B cell (primary cell): Measurements from ENCODE around the gene ZBTB25.

Experiments
- EZH2 ChIP-seq: IDR thresholded peaks from 2 replicates; pipeline ENCODE4 v1.6.1; 2012; ENCODE audit warnings: borderline replicate concordance, low read depth, mild to moderate bottlenecking, moderate library complexity, low read length; ENCODE audit not compliant: insufficient read depth, poor library complexity, severe bottlenecking
- TF ChIP-seq, protein P1 (sequence below): fragments of 200-600 bp; IDR thresholded peaks from one replicate; pipeline ENCODE4 v1.8.0; 2022; ENCODE audit warnings: antibody characterized with exemption, mild to moderate bottlenecking

DNA sequence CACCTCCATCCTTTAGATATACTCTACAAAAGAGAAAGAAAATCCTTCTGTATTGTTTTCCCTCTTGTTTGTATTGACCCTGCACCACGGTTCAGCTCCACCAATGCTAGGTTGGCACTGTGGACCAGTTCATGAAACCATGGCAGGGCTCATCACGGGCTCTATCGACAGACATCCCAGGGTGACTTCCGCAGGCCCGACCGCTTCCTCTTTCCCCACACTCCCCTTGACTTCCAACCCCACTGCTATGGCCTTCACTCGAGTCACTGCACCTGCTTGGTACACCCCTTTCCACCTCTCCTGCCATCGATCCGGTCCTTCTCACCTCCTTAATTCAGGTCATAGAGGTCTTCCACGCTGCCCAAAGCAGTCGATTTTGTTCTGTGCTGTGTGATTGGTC, 59.5 kb downstream of the ZBTB25 start:
- TF ChIP-seq, protein P1, sequence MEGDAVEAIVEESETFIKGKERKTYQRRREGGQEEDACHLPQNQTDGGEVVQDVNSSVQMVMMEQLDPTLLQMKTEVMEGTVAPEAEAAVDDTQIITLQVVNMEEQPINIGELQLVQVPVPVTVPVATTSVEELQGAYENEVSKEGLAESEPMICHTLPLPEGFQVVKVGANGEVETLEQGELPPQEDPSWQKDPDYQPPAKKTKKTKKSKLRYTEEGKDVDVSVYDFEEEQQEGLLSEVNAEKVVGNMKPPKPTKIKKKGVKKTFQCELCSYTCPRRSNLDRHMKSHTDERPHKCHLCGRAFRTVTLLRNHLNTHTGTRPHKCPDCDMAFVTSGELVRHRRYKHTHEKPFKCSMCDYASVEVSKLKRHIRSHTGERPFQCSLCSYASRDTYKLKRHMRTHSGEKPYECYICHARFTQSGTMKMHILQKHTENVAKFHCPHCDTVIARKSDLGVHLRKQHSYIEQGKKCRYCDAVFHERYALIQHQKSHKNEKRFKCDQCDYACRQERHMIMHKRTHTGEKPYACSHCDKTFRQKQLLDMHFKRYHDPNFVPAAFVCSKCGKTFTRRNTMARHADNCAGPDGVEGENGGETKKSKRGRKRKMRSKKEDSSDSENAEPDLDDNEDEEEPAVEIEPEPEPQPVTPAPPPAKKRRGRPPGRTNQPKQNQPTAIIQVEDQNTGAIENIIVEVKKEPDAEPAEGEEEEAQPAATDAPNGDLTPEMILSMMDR, result no peak
- TF ChIP-seq EZH2, result no peak
